Measurements from ENCODE around the gene FGD3.

DNA sequence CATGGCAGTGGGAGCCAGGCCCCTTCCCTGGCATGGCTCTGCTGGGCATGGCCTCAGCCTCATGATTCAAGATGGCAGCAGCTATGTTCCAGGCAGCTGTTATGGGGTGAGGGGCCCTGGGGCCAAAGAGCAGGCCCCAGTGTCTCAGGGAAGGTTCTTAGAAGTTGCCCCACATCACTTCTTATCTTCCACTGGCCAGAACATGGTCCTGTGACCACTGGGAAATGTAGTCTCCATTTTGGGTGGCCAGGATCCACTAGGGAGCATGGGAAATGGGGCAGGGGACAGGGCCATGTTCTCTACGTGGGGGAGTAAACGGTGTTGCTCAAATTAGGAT is 129.4 kb downstream of the FGD3 start:
- TF ChIP-seq, protein P1, sequence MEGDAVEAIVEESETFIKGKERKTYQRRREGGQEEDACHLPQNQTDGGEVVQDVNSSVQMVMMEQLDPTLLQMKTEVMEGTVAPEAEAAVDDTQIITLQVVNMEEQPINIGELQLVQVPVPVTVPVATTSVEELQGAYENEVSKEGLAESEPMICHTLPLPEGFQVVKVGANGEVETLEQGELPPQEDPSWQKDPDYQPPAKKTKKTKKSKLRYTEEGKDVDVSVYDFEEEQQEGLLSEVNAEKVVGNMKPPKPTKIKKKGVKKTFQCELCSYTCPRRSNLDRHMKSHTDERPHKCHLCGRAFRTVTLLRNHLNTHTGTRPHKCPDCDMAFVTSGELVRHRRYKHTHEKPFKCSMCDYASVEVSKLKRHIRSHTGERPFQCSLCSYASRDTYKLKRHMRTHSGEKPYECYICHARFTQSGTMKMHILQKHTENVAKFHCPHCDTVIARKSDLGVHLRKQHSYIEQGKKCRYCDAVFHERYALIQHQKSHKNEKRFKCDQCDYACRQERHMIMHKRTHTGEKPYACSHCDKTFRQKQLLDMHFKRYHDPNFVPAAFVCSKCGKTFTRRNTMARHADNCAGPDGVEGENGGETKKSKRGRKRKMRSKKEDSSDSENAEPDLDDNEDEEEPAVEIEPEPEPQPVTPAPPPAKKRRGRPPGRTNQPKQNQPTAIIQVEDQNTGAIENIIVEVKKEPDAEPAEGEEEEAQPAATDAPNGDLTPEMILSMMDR (conservative IDR thresholded peaks at IDR 0.05): no peak
- no peak for TF ChIP-seq EZH2 (IDR thresholded peaks at IDR 0.05; ENCODE audit: low read depth)
